GM10248 (cell line): Measurements from ENCODE around the gene CSKMT.

ENCODE experiments used
- CTCF ChIA-PET: fragments of 300-600 bp; sonication (Branson Sonifier 250); formaldehyde crosslinking; extraction: SDS; loops from one replicate; lab custom pipeline; 2021; ENCODE audit warnings: antibody characterized with exemption; lab: Yijun Ruan, JAX
- POLR2A ChIA-PET: fragments of 350-650 bp; sonication (Branson Sonifier 250); formaldehyde crosslinking; extraction: SDS; loops from one replicate; lab custom pipeline; 2020; ENCODE audit warnings: antibody characterized with exemption; lab: Yijun Ruan, JAX
- DNase-seq: peaks from one replicate; pipeline ENCODE4 v3.0.0; 2012; ENCODE audit errors: extremely low spot score
- CTCF ChIP-seq: IDR thresholded peaks from 2 replicates; pipeline ENCODE4 v1.5.1; 2012; ENCODE audit warnings: mild to moderate bottlenecking, low read depth; ENCODE audit errors: extremely low read depth, missing control alignments, control extremely low read depth

CSKMT gene

GRCh38 chr11:62716206-62716605 is 51.1 kb downstream of the CSKMT start:
- TF ChIP-seq CTCF = no peak
- DNase-seq = no peak
- CTCF ChIA-PET = interaction anchor here (0.7 to 1.2 kb wide), 4 partner anchors 10 to 53 kb away, joined by 3 to 5 read pairs (median 3); partner anchors contain the start of genes HNRNPUL2 and TTC9C
- POLR2A ChIA-PET = no interaction called here

GRCh38 chr11:62716816-62717215 is 51.7 kb downstream of the CSKMT start:
- TF ChIP-seq CTCF = no peak
- no peak for DNase-seq
- ChIA-PET CTCF (interaction anchor here (0.8 to 1.2 kb wide), 4 partner anchors 11 to 54 kb away, joined by 3 to 4 read pairs (median 3); partner anchors contain the start of gene BSCL2), POLR2A (no interaction called here)
